Dermis microvascular lymphatic vessel endothelial cell (primary cell): Measurements from ENCODE around the gene ART5. TPM values are rescaled to one million over a fixed set of nuclear protein-coding genes. Genes with fewer than 3 reads are reported as not detected.

Source experiments
- total RNA-seq: library from RNA; depleted of rRNA; stranded (reverse); fragments of >200 nt; gene quantifications from 2 replicates; pipeline ENCODE4 v1.2.1, GENCODE V29; 2014

Gene ART5
- total RNA-seq, 1 donor from 2014 or later: not detected

Other genes starting within 250 kb of the ART5 start
- gene ART1, start 3.1 kb upstream of the ART5 start, total RNA-seq: not detected in 2 replicates
- gene CHRNA10, start 29.4 kb upstream of the ART5 start, total RNA-seq: 0.13 and 0.25 TPM in 2 replicates
- 82.4 and 106 TPM in 2 replicates for gene NUP98, start 155.6 kb upstream of the ART5 start, total RNA-seq
- 7.7 and 13.7 TPM in 2 replicates for gene PGAP2, start 166.6 kb upstream of the ART5 start, total RNA-seq
- gene RHOG, start 199.0 kb upstream of the ART5 start, total RNA-seq: 8.1 and 17.7 TPM in 2 replicates
- 15.7 and 26.6 TPM in 2 replicates for gene STIM1, start 213.7 kb upstream of the ART5 start, total RNA-seq